Measurements from ENCODE around the gene EIF4G1. TPM values are rescaled to one million over a fixed set of nuclear protein-coding genes. Genes with fewer than 3 reads are reported as not detected.

The EIF4G1 gene
- total and polyA plus RNA-seq, 2 of the 4 experiments (the other 2 are of a cell fraction), result 225 to 274 TPM

DNA sequence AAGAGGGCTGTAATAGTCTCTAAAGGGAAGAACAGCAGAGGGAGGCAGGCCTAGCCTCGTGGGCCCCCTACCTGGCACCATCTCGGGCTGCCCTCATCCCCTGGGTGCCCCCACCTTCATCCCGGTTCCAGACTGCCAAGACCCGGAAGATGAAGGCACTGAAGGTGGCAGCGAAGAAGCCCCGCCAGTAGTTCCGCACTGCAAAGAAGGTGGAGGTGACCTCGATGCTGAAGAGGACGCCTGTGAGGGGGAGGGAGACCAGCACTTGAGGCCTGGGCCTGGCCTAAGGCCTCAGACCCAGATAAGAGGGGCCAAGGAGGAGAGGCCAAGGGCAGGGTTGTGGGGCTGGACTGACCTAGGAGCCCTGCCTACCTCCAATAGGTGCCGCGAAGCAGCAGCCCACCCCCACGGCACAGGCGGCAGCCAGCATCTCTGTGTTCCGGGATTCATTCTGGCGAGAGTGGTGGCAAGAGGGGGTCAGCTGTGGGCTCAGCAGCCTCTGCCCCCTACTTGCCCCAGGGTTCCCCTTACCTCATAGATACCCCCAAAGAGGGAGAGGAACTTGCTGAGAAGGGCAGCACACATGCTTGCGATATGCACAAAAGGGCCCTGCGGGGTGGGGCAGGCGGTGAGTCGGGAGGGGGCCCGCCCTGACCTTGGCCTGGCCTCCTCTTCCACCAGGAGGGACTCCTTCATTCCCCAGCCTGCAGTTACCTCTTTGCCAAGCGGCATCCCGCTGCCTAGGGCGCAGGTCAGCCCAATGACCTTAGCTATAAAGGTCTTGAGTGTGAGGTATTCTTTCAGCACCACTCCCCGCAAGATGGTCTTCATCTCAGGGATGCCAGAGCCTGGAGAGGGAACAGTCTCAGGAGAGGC lies 43.1 kb downstream of the EIF4G1 start:
- Histone ChIP-seq H2AK9ac (replicated peaks; ENCODE audit: low read depth, low read length, poor library complexity) (no peak overlapping the region), H3K27me3 (ENCODE audit: control insufficient read depth, insufficient read depth, low read length) (no peaks in the 10 kb centered on the region), H3K9me3 (ENCODE audit: control insufficient read depth, insufficient read depth, low read length) (no peaks in the 10 kb centered on the region), H2BK20ac (ENCODE audit: low read depth, low read length) (no peak overlapping the region), H3K14ac (replicated peaks; ENCODE audit: low read depth, low read length) (no peak overlapping the region), H4K20me1 (ENCODE audit: insufficient read depth, low read length) (peaks cover 10% of the 10 kb centered on the region), H2AFZ (replicated peaks; ENCODE audit: low read length, poor library complexity) (no peak overlapping the region), H3K56ac (ENCODE audit: extremely low read depth, insufficient read depth, low read length) (no peak overlapping the region), H3K79me1 (ENCODE audit: low read depth in 1 of 2, low read length in 2 of 2) (peaks cover 5 to 17% of the 10 kb centered on the region in 2 experiments), H4K91ac (ENCODE audit: insufficient read depth, low read depth, low read length) (no peak overlapping the region), H3K4me2 (ENCODE audit: low read depth, low read length) (no peak overlapping the region), H3K9me1 (ENCODE audit: insufficient read depth, low read length) (peaks cover 18% of the 10 kb centered on the region; the same call in 1 of the 2 replicates), H2BK5ac (ENCODE audit: low read depth, low read length, poor library complexity, severe bottlenecking) (no peak overlapping the region), H4K8ac (ENCODE audit: low read depth in 2 of 2, low read length in 2 of 2) (no peak overlapping the region), H2BK120ac (ENCODE audit: low read depth, low read length) (no peak overlapping the region), H3K4ac (ENCODE audit: low read depth, low read length) (no peak overlapping the region), H3K4me3 (ENCODE audit: insufficient read depth, low read depth, low read length) (no peak overlapping the region), H2AK5ac (ENCODE audit: low read depth, low read length) (no peak overlapping the region), H3K9ac (ENCODE audit: low read depth, low read length) (no peak overlapping the region), H3K4me1 (ENCODE audit: control insufficient read depth, insufficient read depth, low read length) (peaks cover 7% of the 10 kb centered on the region), H3K23ac (ENCODE audit: low read depth, low read length) (no peak overlapping the region), H3K36me3 (ENCODE audit: control insufficient read depth, insufficient read depth, low read length) (peaks cover 13% of the 10 kb centered on the region), H3K27ac (ENCODE audit: insufficient read depth, low read length) (no peak overlapping the region), H2BK15ac (ENCODE audit: low read depth, low read length) (no peak overlapping the region), H4K5ac (ENCODE audit: low read depth, low read length) (no peak overlapping the region), H3K18ac (ENCODE audit: low read depth, low read length) (no peak overlapping the region)
- dilution Hi-C loops (cut with HindIII; ENCODE audit: low sequenced_read_pairs, unreplicated experiment) (loop anchor here (25.0 kb wide), 1 partner anchor 180 kb away; no protein-coding TSS in a partner anchor), in situ Hi-C loops (cut with MboI; ENCODE audit: low sequenced_read_pairs) (no loop called here), intact Hi-C loops (cut with micrococcal nuclease) (no loop called here)
- WGBS, 2 experiments (ENCODE audit: extremely low coverage in 2 of 2, insufficient read length in 1 of 2), result 91% methylated on average over 5 of the region's 24 CpGs; no CpG with 5 or more reads in 1 of the 2 experiments
- DNase-seq (no peak), ATAC-seq (ENCODE audit: low read depth) (no peak)
- no TSS peak for BruUV-seq (replicated peaks)
- CTCF ChIA-PET, result no interaction called here
- POLR2A ChIA-PET (ENCODE audit: unreplicated experiment), result no interaction called here
- TF ChIP-seq, protein P1, sequence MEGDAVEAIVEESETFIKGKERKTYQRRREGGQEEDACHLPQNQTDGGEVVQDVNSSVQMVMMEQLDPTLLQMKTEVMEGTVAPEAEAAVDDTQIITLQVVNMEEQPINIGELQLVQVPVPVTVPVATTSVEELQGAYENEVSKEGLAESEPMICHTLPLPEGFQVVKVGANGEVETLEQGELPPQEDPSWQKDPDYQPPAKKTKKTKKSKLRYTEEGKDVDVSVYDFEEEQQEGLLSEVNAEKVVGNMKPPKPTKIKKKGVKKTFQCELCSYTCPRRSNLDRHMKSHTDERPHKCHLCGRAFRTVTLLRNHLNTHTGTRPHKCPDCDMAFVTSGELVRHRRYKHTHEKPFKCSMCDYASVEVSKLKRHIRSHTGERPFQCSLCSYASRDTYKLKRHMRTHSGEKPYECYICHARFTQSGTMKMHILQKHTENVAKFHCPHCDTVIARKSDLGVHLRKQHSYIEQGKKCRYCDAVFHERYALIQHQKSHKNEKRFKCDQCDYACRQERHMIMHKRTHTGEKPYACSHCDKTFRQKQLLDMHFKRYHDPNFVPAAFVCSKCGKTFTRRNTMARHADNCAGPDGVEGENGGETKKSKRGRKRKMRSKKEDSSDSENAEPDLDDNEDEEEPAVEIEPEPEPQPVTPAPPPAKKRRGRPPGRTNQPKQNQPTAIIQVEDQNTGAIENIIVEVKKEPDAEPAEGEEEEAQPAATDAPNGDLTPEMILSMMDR (conservative IDR thresholded peaks at IDR 0.05; ENCODE audit: low read depth, low read length), result no peak
- TF ChIP-seq BHLHE40 (IDR thresholded peaks at IDR 0.05; ENCODE audit: low read depth, low read length), result no peak
- no peak for TF ChIP-seq POLR2A (IDR thresholded peaks at IDR 0.05; ENCODE audit: low read depth, low read length)
- TF ChIP-seq RFX5 (IDR thresholded peaks at IDR 0.05; ENCODE audit: low read depth, low read length), result no peak
- TF ChIP-seq, protein P2, sequence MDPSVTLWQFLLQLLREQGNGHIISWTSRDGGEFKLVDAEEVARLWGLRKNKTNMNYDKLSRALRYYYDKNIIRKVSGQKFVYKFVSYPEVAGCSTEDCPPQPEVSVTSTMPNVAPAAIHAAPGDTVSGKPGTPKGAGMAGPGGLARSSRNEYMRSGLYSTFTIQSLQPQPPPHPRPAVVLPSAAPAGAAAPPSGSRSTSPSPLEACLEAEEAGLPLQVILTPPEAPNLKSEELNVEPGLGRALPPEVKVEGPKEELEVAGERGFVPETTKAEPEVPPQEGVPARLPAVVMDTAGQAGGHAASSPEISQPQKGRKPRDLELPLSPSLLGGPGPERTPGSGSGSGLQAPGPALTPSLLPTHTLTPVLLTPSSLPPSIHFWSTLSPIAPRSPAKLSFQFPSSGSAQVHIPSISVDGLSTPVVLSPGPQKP (IDR thresholded peaks at IDR 0.05; ENCODE audit: borderline replicate concordance, low read depth, low read length), result no peak
- TF ChIP-seq RAD21 (IDR thresholded peaks at IDR 0.05; ENCODE audit: low read length), result no peak
- TF ChIP-seq NFE2L2 (IDR thresholded peaks at IDR 0.05; ENCODE audit: low read depth, low read length), result no peak
- no peak for TF ChIP-seq CEBPB (IDR thresholded peaks at IDR 0.05; ENCODE audit: low read depth, low read length)

All from IMR-90 (cell line).